ENCODE results near the gene RELT. TPM values are rescaled to one million over a fixed set of nuclear protein-coding genes. Genes with fewer than 3 reads are reported as not detected.

The RELT gene
- total RNA-seq, 1 experiment from 2014 or later = 13.8 TPM

DNA sequence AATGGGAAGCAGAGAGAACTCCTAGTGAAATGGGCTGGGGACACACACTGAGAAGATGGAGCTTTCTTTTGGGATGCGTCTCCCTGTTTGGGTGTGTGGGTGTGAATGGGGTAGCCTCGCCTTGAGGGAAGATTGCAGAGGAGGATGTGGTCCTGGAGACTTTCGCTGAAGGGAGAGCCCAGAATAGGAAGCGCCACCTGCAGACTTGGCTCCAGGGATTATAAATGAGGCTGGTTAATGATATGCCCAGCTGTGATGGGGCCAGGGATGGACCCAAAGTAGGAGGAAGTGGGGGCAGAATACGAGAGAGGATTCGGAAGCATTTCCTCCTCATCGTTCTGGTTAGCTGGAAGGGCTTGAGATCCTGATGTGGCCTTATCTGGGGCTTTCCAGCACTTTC, 13.7 kb downstream of the RELT start:
- Histone ChIP-seq H3K27ac (ENCODE audit: low read depth, low read length) (no peak overlapping the region), H3K4me2 (ENCODE audit: low read length) (no peak overlapping the region), H4K20me1 (ENCODE audit: insufficient read depth) (no peaks in the 10 kb centered on the region), H3K9me2 (ENCODE audit: insufficient read depth) (no peaks in the 10 kb centered on the region), H3K4me3 (replicated peaks in 1 of 2; ENCODE audit: low read depth in 1 of 2, low read length in 2 of 2) (no peak overlapping the region), H3K79me2 (ENCODE audit: insufficient read depth, low read length) (peaks cover 56% of the 10 kb centered on the region), H2AFZ (ENCODE audit: low read depth, low read length, poor library complexity, severe bottlenecking) (no peak overlapping the region), H3K27me3 (ENCODE audit: insufficient read depth, low read length) (no peaks in the 10 kb centered on the region), H3K9me3 (ENCODE audit: control insufficient read depth in 1 of 2, insufficient read depth in 1 of 2, low read depth in 1 of 2, low read length in 2 of 2) (no peaks in the 10 kb centered on the region), H3K4me1 (ENCODE audit: control insufficient read depth in 1 of 2, insufficient read depth in 2 of 2, low read length in 2 of 2) (peaks cover 0 to 23% of the 10 kb centered on the region in 2 experiments; a peak in 2 of 4 replicates), H3K9ac (ENCODE audit: low read length) (no peak overlapping the region), H3K36me3 (ENCODE audit: control insufficient read depth in 1 of 2, insufficient read depth in 2 of 2, low read length in 2 of 2) (peaks cover 2 to 12% of the 10 kb centered on the region in 2 experiments; a peak in 2 of 4 replicates)
- POLR2A ChIA-PET = interaction anchor here (0.9 kb wide), 1 partner anchor 39 kb away, joined by 3 read pairs; no protein-coding TSS in a partner anchor
- TF ChIP-seq, protein P1, sequence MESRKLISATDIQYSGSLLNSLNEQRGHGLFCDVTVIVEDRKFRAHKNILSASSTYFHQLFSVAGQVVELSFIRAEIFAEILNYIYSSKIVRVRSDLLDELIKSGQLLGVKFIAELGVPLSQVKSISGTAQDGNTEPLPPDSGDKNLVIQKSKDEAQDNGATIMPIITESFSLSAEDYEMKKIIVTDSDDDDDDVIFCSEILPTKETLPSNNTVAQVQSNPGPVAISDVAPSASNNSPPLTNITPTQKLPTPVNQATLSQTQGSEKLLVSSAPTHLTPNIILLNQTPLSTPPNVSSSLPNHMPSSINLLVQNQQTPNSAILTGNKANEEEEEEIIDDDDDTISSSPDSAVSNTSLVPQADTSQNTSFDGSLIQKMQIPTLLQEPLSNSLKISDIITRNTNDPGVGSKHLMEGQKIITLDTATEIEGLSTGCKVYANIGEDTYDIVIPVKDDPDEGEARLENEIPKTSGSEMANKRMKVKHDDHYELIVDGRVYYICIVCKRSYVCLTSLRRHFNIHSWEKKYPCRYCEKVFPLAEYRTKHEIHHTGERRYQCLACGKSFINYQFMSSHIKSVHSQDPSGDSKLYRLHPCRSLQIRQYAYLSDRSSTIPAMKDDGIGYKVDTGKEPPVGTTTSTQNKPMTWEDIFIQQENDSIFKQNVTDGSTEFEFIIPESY (IDR thresholded peaks at IDR 0.05; ENCODE audit: extremely low read depth, insufficient replicate concordance, low read length) = no peak
- no peak for TF ChIP-seq SP1 (IDR thresholded peaks at IDR 0.05; ENCODE audit: low read depth)
- TF ChIP-seq POLR2A (IDR thresholded peaks at IDR 0.05; ENCODE audit: borderline replicate concordance, extremely low read depth, insufficient read depth, insufficient read length) = no peak
- no peak for TF ChIP-seq YY1 (IDR thresholded peaks at IDR 0.05; ENCODE audit: extremely low read depth, insufficient replicate concordance, low read depth, low read length)
- no peak for TF ChIP-seq CBX3 (IDR thresholded peaks at IDR 0.05; ENCODE audit: low read depth)
- TF ChIP-seq EGR1 (IDR thresholded peaks at IDR 0.05; ENCODE audit: low read depth) = no peak
- TF ChIP-seq, protein P2, sequence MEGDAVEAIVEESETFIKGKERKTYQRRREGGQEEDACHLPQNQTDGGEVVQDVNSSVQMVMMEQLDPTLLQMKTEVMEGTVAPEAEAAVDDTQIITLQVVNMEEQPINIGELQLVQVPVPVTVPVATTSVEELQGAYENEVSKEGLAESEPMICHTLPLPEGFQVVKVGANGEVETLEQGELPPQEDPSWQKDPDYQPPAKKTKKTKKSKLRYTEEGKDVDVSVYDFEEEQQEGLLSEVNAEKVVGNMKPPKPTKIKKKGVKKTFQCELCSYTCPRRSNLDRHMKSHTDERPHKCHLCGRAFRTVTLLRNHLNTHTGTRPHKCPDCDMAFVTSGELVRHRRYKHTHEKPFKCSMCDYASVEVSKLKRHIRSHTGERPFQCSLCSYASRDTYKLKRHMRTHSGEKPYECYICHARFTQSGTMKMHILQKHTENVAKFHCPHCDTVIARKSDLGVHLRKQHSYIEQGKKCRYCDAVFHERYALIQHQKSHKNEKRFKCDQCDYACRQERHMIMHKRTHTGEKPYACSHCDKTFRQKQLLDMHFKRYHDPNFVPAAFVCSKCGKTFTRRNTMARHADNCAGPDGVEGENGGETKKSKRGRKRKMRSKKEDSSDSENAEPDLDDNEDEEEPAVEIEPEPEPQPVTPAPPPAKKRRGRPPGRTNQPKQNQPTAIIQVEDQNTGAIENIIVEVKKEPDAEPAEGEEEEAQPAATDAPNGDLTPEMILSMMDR (IDR thresholded peaks at IDR 0.05 in 2 of 3, conservative IDR thresholded peaks at IDR 0.05 in 1 of 3; ENCODE audit: borderline replicate concordance in 1 of 3, insufficient read depth in 1 of 3, low read depth in 2 of 3, low read length in 2 of 3) = no peak
- no peak for TF ChIP-seq ZNF274 (IDR thresholded peaks at IDR 0.05; ENCODE audit: low read depth, low read length)
- no peak for TF ChIP-seq CEBPB (IDR thresholded peaks at IDR 0.05; ENCODE audit: low read depth)
- no peak for TF ChIP-seq FOSL1 (IDR thresholded peaks at IDR 0.05; ENCODE audit: low read depth)
- TF ChIP-seq EZH2phosphoT487 (IDR thresholded peaks at IDR 0.05; ENCODE audit: borderline replicate concordance) = no peak
- no peak for TF ChIP-seq EZH2 (IDR thresholded peaks at IDR 0.05)
- TF ChIP-seq, protein P3, sequence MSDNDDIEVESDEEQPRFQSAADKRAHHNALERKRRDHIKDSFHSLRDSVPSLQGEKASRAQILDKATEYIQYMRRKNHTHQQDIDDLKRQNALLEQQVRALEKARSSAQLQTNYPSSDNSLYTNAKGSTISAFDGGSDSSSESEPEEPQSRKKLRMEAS (IDR thresholded peaks at IDR 0.05) = no peak
- intact Hi-C loops (cut with micrococcal nuclease) = no loop called here
- RAD21 ChIA-PET (ENCODE audit: low non-redundant PET in 1 of 2, low total read pairs in 2 of 2, uncharacterized antibody in 2 of 2, unreplicated experiment in 2 of 2) = no interaction called here
- no peak for DNase-seq (ENCODE audit: low read depth, low spot score)
- ATAC-seq = no peak
- CTCF ChIA-PET = no interaction called here
- BruUV-seq (replicated peaks) = no TSS peak
